Adrenal gland (tissue), 12 donors: ENCODE data around the gene SP140L. TPM values are rescaled to one million over a fixed set of nuclear protein-coding genes. Genes with fewer than 3 reads are reported as not detected.

Experiments used
- DNase-seq, 7 donors: peaks; one replicate each; pipeline ENCODE4 v3.0.0-alpha.2; 2019 to 2020
- H3K27ac ChIP-seq, 5 donors: fragments of 200-600 bp; sonication (generic) in 4 of 5; 1 replicate in 3 of 5; 2 replicates in 2 of 5; pipeline versions ENCODE4 v1.5.1 to v1.8.0; 2016 to 2020; ENCODE audit warnings: mild to moderate bottlenecking in 1 of 5
- H3K27me3 ChIP-seq: fragments of 200-600 bp; 2 replicates; pipeline ENCODE4 v1.8.0; 2021
- H3K36me3 ChIP-seq, 2 donors: fragments of 200-600 bp; replicated peaks in 1 of 2; 1 replicate in 1 of 2; 2 replicates in 1 of 2; pipeline versions ENCODE4 v1.5.1 to v1.8.0; 2018 to 2022
- H3K4me1 ChIP-seq, 2 donors: fragments of 200-600 bp; replicated peaks in 1 of 2; 1 replicate in 1 of 2; 2 replicates in 1 of 2; pipeline versions ENCODE4 v1.5.1 to v1.8.0; 2018 to 2021
- H3K4me3 ChIP-seq, 4 donors: fragments of 200-600 bp; sonication (generic) in 3 of 4; one replicate each; pipeline ENCODE4 v1.5.1; 2016 to 2018
- H3K9me3 ChIP-seq, 3 donors: fragments of 200-600 bp; sonication (generic) in 1 of 3; replicated peaks in 1 of 3; 1 replicate in 2 of 3; 2 replicates in 1 of 3; pipeline versions ENCODE4 v1.5.1 to v1.8.0; 2016 to 2021
- POLR2A ChIP-seq, 2 donors: fragments of 450-650 bp; IDR thresholded peaks; one replicate each; pipeline ENCODE4 v1.6.1; 2017; ENCODE audit warnings: antibody characterized with exemption in 2 of 2, mild to moderate bottlenecking in 2 of 2, moderate library complexity in 1 of 2
- WGBS, 4 donors: extraction: QIAGEN DNeasy Blood & Tissue Kit in 2 of 4; methylation state at CpG; one replicate each; pipeline versions ENCODE4 v1.1.5 to v1.1.7; 2013 to 2017; 5-methylcytosine and 5-hydroxymethylcytosine counted together
- intact Hi-C, 2 donors: fragments of 100-400 bp; cut with DNase I; formaldehyde crosslinking; loops; one replicate each; pipeline versions ENCODE4 v1.14.1 to v1.15.0; 2022 to 2023
- polyA plus RNA-seq, 3 donors: library from polyadenylated mRNA; stranded (reverse); fragments of 200-250 nt in 2 of 3; fragments of 350-450 nt in 1 of 3; fragmentation: Illumina TruSeq in 1 of 3; extraction: RNeasy Lipid Tissue Mini Kit (QIAGEN cat#74804) in 1 of 3; gene quantifications; one replicate each; pipeline ENCODE4 v1.2.3, GENCODE V29; 2013 to 2014
- total RNA-seq, 9 donors: library from RNA; depleted of rRNA in 4 of 9; stranded (reverse); fragments of >200 nt in 4 of 9; fragments of 120-200 nt in 1 of 9; fragmentation: NEBNext Ultra II Directional in 1 of 9; extraction: Animal tissue kit (Norgen Biotek cat#: 25700) in 1 of 9; gene quantifications; one replicate each; pipeline versions ENCODE4 v1.1.0 to v1.2.4, GENCODE V29; 2013 to 2023
- TF ChIP-seq, protein P1 (sequence below), 6 experiments: fragments of 450-650 bp in 4 of 6; fragments of 200-600 bp in 2 of 6; sonication (generic) in 1 of 6; IDR thresholded peaks; 1 replicate in 5 of 6; 2 replicates in 1 of 6; pipeline versions ENCODE4 v1.5.1 to v1.8.0; 2016 to 2021; ENCODE audit warnings: antibody characterized with exemption in 6 of 6, mild to moderate bottlenecking in 2 of 6, moderate library complexity in 1 of 6
- donor health status: healthy with polysubstance abuse.
- donor health status: Bipolar disorder and iron deficiency.
- donor health status: DM: yes; HTN: yes; CAD: no.
- donor health status: DM: no; HTN: no; CAD: no.
- donor health status: DM: no; HTN: no; CAD: no.
- donor health status: DM: yes; HTN: yes; CAD: no.

SP140L gene
- total and polyA plus RNA-seq, 12 donors, result 6.5 to 30.8 (median 21.3) TPM

DNA sequence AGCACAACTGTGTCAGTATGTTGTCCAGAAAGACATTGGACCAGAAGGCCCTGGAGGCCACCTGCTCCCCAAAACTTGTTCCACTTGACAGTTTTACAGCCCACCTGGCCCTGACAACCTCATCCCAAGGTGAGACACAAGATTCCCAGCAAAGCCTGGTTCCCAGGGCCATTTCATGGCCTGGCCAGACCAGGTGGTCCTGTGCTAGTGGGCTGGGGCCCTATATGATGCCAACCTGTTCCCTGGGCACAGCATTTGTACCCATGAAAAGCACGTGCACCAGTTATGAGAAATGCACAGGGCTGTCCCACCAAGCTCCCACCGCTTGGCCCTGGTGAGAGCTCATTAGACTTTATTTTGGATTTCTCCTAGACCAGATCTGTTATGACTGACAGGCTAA lies 6.0 kb upstream of the SP140L start:
- Histone ChIP-seq H3K9me3 (no peaks in the 10 kb centered on the region), H3K36me3 (no peaks in the 10 kb centered on the region), H3K27ac (no peak overlapping the region), H3K4me1 (no peaks in the 10 kb centered on the region), H3K27me3 (no peaks in the 10 kb centered on the region), H3K4me3 (no peak overlapping the region)
- intact Hi-C loops, result no loop called here
- no peak for DNase-seq
- TF ChIP-seq, protein P1, sequence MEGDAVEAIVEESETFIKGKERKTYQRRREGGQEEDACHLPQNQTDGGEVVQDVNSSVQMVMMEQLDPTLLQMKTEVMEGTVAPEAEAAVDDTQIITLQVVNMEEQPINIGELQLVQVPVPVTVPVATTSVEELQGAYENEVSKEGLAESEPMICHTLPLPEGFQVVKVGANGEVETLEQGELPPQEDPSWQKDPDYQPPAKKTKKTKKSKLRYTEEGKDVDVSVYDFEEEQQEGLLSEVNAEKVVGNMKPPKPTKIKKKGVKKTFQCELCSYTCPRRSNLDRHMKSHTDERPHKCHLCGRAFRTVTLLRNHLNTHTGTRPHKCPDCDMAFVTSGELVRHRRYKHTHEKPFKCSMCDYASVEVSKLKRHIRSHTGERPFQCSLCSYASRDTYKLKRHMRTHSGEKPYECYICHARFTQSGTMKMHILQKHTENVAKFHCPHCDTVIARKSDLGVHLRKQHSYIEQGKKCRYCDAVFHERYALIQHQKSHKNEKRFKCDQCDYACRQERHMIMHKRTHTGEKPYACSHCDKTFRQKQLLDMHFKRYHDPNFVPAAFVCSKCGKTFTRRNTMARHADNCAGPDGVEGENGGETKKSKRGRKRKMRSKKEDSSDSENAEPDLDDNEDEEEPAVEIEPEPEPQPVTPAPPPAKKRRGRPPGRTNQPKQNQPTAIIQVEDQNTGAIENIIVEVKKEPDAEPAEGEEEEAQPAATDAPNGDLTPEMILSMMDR (IDR thresholded peaks at IDR 0.05), result no peak
- no peak for TF ChIP-seq POLR2A (IDR thresholded peaks at IDR 0.05)
- 83 to 92% (median 84%) methylated on average over 2 of the region's 2 CpGs; no CpG with 5 or more reads in 1 of the 4 donors for WGBS, 4 donors

DNA sequence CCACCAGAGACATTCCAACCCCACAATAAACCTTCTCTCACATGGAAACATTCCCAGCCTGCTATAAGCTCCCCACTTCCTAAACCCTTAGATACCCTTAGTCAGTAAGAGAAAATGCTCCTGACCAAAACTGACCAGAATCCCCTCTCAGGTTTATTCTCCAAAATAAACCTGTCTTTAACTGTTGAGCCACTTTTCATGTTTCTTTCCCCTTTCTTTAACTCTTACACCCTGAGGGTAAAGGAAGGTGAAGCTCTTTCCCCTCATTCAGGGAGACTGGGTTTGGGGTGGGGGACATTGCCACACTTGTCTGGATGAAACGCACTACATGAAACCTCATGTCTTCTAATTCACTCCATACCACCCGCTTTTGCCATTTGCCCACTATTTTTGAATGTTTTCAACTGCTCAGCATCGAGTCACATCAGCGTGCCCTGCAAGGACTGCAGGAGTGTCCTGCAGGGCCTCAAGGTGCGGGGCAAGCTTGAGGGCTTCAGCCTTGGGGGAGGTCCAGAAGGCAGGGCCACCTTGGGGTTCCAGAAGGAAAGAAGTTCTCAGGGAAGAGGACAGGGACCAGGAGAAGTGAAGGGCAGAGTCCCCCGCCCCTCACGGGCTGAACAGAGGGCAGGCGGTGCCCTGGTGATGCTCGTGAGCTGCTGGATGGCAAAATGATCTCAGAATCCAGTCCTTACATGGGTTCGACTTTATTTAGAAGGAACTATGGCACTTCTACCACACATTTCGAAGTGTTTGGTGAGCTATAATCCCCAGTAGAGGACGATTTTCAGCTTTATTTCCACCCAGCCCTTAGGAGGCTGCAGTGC lies 4.2 kb upstream of the SP140L start:
- no peak overlapping the region for H3K27ac ChIP-seq
- H3K27me3 ChIP-seq, result no peaks in the 10 kb centered on the region
- intact Hi-C loops, result no loop called here
- TF ChIP-seq, protein P1 (IDR thresholded peaks at IDR 0.05), result no peak
- no peak for TF ChIP-seq POLR2A (IDR thresholded peaks at IDR 0.05)
- DNase-seq, result no peak
- 82 to 88% (median 86%) methylated on average over 11 to 12 of the region's 12 CpGs for WGBS, 4 donors
- no peak overlapping the region for H3K4me3 ChIP-seq
- no peaks in the 10 kb centered on the region for H3K9me3 ChIP-seq
- H3K36me3 ChIP-seq, result no peaks in the 10 kb centered on the region
- peaks cover 3 to 4% of the 10 kb centered on the region in 2 donors for H3K4me1 ChIP-seq

DNA sequence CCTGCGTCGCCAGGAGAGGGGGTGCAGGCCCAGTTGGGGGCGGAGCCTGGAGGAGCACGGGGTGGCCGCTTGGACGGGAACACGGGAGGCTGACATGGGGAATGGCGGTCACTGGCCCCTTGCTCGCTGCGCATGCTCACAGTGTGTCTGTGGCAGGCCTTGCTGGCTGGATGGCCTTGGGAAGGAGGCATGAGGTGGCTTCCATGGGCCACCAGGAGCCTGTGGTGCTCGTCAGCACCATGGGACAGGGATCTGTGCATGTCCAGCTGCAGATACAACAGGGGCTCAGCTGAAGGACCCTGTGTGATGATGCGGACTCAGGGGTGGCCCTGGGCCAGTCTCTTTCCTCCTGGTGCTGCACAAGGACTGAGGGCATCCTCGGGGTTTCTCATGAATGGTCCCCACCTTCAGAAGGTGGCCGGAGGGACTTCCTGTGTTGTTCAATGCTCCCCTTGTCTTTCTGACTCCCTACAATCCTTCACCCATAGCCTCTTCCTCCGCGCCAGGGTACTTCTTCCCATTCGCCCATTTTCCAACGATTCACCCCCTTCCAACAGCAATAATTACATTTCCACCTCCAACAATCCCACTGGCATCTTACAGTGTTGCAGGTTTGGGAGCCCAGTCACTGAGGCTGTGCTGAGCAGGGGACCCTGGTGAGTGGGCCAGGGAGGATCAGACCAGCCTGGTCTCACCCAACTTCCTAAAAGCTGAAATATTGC lies 3.4 kb upstream of the SP140L start:
- TF ChIP-seq, protein P1 (IDR thresholded peaks at IDR 0.05), result no peak
- TF ChIP-seq POLR2A (IDR thresholded peaks at IDR 0.05), result no peak

DNA sequence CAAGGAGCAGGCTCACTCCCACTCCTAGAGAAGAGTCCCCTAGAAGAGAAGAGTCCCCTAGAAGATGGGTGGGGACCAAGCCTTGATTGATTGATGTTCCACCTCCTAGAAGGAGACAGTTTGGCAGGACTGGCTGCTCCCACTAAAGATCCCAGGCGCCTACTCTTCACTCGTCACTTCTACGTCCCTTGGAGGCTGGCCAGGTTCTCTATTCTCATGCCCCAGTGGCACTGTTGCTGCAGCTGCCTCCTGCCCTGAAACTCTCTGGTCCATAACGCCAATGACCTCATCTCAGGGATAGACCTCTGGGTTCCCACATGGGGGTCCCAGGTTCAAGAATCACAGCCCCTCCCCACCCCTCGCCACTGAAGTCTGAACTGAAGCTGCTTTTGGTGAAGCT lies 2.5 kb upstream of the SP140L start:
- 78 to 83% (median 80%) methylated on average over 3 to 5 of the region's 5 CpGs for WGBS, 4 donors
- intact Hi-C loops, result no loop called here
- Histone ChIP-seq H3K9me3 (no peaks in the 10 kb centered on the region), H3K4me1 (peaks cover 10 to 17% of the 10 kb centered on the region in 2 donors), H3K4me3 (no peak overlapping the region), H3K27ac (no peak overlapping the region), H3K36me3 (no peaks in the 10 kb centered on the region), H3K27me3 (no peaks in the 10 kb centered on the region)
- TF ChIP-seq, protein P1 (IDR thresholded peaks at IDR 0.05), result no peak
- TF ChIP-seq POLR2A (IDR thresholded peaks at IDR 0.05), result no peak
- no peak for DNase-seq

More for the DNA sequence above, 3.4 kb upstream of the SP140L start:
- H3K27me3 ChIP-seq, result no peaks in the 10 kb centered on the region
- H3K4me1 ChIP-seq, result peaks cover 10 to 12% of the 10 kb centered on the region in 2 donors
- DNase-seq, result no peak
- no peaks in the 10 kb centered on the region for H3K36me3 ChIP-seq
- H3K9me3 ChIP-seq, result no peaks in the 10 kb centered on the region
- WGBS, 4 donors, result 80 to 91% (median 87%) methylated on average over 8 to 18 of the region's 18 CpGs
- H3K4me3 ChIP-seq, result no peak overlapping the region
- H3K27ac ChIP-seq, result no peak overlapping the region
- intact Hi-C loops, result no loop called here
